NCI-H226 (cell line): ENCODE results near the gene EHD2.
A peak's percentile ranks its signal among the peaks of the same experiment; 100 is the strongest.
"Not testable (repeated sequence)": the region's sequence is repeated elsewhere in the genome, so short reads cannot be mapped to it uniquely, and the experiment has no call there.

Experiments used
- DNase-seq: peaks from one replicate; pipeline ENCODE4 v3.0.0-alpha.2; 2015

EHD2 gene

GRCh38 chr19:47718415-47719046 is 5.3 kb downstream of the EHD2 start:
- not testable (repeated sequence) for DNase-seq

DNA sequence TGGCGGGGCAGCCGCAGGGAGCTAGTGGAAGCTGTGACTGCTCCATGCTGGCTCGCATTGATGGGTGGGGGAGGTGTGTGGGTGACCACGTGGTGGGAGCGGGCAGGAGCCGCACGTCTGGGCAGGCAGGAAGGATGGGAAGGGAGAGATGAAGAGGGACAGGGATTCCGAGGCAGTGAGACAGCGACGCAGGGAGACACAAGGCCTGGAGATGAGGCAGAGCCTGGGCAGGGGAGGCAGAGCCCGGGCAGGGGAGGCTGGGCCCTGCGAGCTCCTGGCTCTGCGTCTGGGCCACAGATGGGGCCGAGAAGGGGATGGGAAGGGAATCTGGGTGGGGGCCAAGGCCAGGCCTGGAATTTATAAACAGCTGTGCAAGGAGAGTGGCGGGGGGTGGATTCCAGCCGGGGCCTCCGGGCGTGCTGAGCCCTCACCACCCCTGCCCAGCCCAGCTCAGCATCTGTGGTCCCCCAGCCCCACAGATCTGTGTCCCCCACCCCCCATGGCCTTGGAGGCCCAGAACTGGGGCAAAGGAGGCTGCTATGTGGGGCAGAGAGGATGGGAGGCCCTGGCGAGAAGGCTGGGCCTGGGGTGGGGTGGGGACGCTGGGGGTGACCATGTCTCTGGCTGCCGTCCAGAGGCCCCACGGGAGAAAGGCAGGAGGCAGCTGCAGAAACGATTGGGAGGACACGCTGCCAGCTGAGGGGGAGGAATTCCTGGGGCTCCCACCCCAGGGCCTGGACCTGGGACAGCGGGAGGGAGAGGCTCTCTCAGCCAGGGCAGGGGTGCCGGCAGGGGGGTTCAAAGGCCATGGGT is 6.0 kb downstream of the EHD2 start:
- DNase-seq = peak; percentile 94

DNA sequence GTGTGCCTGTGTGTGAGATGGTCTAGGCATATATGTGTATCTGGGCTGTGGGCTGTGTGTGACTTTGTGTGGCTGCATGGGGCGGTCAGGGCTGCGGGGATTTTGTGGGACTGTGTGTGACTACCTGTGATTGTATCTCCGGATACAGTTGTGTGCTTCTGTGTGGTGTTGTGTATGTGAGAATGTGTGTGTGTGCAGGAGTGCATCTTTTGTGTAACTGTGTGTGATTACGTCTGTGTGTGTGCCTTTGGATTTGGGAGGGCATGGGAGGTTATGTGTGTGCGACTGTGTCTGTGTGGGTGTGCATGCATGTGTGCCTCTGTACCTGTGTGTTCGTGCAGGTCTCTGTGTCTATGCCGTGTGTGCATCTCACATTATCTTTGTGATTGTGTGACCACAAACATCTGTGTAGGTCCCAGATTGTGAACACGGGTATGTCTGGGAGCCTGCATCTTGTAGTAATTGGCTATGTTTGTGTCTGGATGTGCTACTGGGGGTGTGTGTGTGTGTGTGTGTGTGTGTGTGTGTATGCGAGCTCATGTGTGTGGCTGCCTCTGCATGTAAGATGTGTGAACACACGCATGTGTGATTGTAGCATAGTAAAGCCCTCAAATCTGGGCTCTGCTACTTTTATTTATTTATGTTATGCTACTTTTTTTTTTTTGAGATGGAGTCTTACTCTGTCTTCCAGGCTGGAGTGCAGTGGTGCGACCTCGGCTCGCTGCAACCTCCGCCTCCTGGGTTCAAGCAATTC is 7.6 kb downstream of the EHD2 start:
- DNase-seq = no peak

DNA sequence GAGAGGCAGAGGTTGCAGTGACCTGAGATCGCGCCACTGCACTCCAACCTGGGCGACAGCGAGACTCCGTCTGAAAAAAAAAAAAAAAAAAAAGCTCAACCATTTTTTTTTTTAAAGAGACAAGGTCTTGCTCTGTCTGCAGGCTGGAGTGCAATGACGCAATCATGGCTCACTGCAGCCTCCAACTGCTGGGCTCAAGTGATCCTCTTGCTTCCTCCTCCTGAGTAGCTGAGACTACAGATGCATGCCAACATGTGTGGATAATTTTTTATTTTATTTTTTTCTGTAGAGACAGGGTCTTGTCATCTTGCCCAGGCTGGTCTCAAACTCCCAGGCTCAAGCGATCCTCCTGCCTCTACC is 10.3 kb downstream of the EHD2 start:
- peak; percentile 63 for DNase-seq

DNA sequence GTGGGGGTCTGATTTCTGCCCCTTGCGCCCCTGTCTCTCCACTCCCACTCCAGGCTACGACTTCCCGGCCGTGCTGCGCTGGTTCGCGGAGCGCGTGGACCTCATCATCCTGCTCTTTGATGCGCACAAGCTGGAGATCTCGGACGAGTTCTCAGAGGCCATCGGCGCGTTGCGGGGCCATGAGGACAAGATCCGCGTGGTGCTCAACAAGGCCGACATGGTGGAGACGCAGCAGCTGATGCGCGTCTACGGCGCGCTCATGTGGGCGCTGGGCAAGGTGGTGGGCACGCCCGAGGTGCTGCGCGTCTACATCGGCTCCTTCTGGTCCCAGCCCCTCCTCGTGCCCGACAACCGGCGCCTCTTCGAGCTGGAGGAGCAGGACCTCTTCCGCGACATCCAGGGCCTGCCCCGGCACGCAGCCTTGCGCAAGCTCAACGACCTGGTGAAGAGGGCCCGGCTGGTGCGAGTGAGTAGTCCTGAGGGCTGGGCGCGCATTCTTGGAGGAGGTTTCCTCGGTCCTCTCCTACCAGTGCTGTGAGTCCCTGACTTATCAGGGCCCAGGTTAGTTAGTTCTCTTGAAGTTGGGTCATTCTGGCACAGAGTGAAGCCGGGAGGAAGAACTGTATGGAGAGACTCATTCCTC is 12.7 kb downstream of the EHD2 start:
- peak; percentile 41 for DNase-seq

DNA sequence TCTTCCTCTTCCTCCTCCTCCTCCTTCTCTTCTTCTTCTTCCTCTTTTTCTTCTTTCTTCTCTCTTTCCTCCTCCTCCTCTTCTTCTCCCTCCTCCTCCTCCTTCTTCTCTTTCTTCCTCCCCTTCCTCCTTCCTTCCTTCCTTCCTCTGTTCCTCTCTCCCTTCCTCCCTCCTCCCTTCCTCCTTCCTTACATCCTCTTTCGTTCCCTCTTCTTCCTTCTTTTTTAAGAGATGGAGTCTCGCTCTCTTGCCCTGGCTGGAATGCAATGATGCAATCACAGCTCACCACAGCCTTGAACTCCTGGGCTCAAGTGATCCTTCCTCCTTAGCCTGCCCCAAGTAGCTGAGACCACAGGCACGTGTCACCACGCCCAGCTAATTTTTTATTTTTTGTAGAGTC is 13.2 kb downstream of the EHD2 start:
- DNase-seq = peak; percentile 74

GRCh38 chr19:47728295-47728694 is 15.1 kb downstream of the EHD2 start:
- not testable (repeated sequence) for DNase-seq

- peak; percentile 97 for DNase-seq
Observed at GRCh38 chr19:47729468-47729798, 16.2 kb downstream of the EHD2 start.

GRCh38 chr19:47729799-47730520 is 16.7 kb downstream of the EHD2 start:
- peak; percentile 93 for DNase-seq

- DNase-seq = no peak
Observed at GRCh38 chr19:47730521-47730889, 17.3 kb downstream of the EHD2 start.

DNA sequence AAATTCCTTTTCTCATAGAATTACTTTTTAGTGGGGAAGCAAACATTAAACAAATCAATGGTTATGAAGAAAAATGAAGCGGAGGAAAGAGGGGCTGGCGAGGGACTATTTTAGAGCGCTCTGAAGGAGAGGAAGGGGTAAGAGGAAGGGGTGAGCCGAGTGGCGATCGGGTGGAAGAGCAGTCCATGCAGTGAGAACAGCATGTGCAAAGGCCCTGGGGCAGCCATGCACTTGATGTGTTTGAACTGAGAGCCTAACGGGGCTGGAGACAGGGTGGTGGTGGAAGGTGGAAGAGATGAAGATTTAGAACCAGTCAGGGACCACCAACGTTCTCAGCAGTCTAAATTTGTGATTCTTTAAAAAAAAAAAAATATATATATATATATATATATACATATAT is 17.7 kb downstream of the EHD2 start:
- DNase-seq = no peak

GRCh38 chr19:47735131-47735530 is 21.9 kb downstream of the EHD2 start:
- DNase-seq = no peak

GRCh38 chr19:47740866-47741519 is 27.8 kb downstream of the EHD2 start:
- no peak for DNase-seq

GRCh38 chr19:47741544-47742140 is 28.4 kb downstream of the EHD2 start:
- no peak for DNase-seq

DNA sequence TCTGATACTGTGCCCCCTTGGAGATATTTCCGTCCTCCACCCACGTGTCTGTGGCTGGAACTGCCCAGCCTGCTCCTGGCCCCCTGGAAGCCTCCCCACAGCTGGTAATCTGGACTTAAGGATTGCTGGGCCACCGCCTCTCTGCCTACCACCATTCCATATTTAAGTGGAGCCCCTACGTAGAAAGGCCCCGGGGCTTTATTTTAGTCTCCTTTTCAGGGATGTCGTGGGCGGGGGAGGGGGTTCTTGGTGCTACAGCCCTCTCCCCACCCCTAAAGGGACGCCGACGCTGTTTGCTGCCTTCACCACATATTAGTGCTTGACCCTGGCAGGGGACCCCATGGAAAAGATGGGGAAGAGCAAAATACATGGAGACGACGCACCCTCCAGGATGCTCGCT is 29.4 kb downstream of the EHD2 start:
- no peak for DNase-seq

- peak; percentile 86 for DNase-seq
Observed at GRCh38 chr19:47745010-47745901, 32.0 kb downstream of the EHD2 start, which contains the start of gene NOP53. TSS of gene NOP53 (plus strand) at chr19:47745546. CDS start at chr19:47745560, 14 bp downstream.

DNA sequence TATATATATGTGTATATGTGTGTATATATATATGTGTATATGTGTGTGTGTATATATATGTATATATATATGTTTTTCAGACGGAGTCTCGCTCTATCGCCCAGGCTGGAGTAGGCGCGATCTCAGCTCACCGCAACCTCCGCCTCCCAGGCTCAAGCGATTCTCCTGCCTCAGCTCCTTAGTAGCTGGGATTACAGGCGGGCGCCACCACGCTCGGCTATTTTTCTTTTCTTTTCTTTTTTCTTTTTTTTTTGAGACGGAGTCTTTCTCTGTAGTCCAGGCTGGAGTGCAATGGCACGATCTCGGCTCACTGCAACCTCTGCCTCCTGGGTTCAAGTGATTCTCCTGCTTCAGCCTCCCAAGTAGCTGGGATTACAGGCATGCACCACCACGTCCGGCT is 32.9 kb downstream of the EHD2 start:
- DNase-seq = not testable (repeated sequence)

DNA sequence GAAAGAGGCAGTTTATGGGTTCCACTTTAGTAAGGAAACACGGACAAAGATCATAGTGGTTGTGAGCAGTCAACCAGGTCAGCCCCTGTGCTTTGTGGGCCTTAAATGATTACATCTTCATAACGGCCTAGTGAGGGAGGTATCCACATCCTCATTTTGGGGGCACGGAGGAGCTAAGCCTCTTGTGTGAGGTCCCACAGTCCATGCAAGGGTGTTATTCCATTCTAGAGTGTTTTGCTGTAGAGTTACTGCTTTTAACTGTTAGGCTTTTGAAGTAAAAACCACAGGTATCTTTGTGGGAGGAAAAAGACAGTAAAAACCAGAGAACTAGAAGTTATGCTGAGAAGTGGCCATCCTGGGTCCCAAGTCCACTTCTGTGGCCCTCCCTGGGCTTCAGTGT is 36.1 kb downstream of the EHD2 start:
- no peak for DNase-seq

- no peak for DNase-seq
Observed at GRCh38 chr19:47750752-47751151, 37.5 kb downstream of the EHD2 start.

DNA sequence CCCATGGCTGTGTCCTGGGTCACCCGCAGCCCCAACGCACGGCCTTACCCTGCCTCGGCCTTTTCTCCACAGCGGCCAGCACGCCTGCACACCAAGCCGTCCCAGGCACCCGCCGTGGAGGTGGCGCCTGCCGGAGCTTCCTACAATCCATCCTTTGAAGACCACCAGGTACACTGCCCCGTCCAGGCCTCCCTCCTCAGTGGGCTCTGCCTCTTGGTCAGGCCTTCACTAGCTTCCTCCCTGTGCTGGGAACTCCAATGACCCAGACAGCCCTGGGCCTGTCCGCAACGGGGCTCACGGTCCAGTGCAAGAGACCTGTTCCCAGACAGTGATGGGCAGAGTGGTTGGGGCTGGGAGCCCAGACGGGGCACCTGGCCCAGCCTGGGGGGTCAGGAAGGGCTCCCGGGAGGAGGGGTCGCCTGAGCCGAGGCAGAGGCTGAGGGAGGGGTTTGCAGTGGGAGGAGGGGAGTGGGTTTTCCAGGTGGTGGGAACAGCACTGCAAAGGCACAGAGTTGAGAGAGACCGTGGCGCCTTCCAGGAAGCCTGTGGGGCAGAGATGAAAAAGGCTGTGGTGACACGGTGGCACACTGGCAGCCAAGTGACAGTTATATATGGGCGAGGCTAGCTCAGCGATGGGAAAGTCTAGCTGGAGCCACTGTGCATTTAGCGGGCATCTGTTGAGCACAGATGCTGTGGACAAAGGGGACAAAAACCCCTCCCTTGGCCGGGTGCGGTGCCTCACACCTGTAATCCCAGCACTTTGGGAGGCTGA is 39.4 kb downstream of the EHD2 start:
- no peak for DNase-seq
